B cell (primary cell): ENCODE measurements around the gene FRMPD4. TPM values are rescaled to one million over a fixed set of nuclear protein-coding genes. Genes with fewer than 3 reads are reported as not detected.

Experiments used
- ATAC-seq: fragments of 200-7000 bp; cut with Tn5 transposase; one replicate; pipeline ENCODE4 v1.10.0; 2021; ENCODE audit warnings: low read depth, mild to moderate bottlenecking, moderate number of reproducible peaks, moderate library complexity
- CTCF ChIA-PET: fragments of 350-600 bp; sonication (Branson Sonifier 250); formaldehyde crosslinking; loops from one replicate; lab custom pipeline; 2021; ENCODE audit warnings: antibody characterized with exemption, inconsistent platforms; lab: Charles Lee
- POLR2A ChIA-PET: fragments of 350-600 bp; sonication (Branson Sonifier 250); formaldehyde crosslinking; loops from one replicate; lab custom pipeline; 2021; ENCODE audit warnings: antibody characterized with exemption; lab: Charles Lee
- DNase-seq: peaks from one replicate; pipeline ENCODE4 v3.0.0; 2013
- H2AFZ ChIP-seq: 2 replicates; pipeline ENCODE4 v1.6.1; 2012; ENCODE audit warnings: mild to moderate bottlenecking, low read depth, low read length; ENCODE audit not compliant: insufficient read depth, poor library complexity, severe bottlenecking
- H3K27ac ChIP-seq, 2 donors: 1 replicate in 1 of 2; 2 replicates in 1 of 2; pipeline ENCODE4 v1.5.1; 2012 to 2013; ENCODE audit warnings: low read length in 2 of 2, mild to moderate bottlenecking in 2 of 2, moderate library complexity in 1 of 2
- H3K27me3 ChIP-seq, 4 experiments: fragments of 200-600 bp in 1 of 4; sonication (generic) in 1 of 4; replicated peaks in 1 of 4; 1 replicate in 2 of 4; 2 replicates in 2 of 4; pipeline versions ENCODE4 v1.6.1 to v1.7.0; 2013 to 2016; ENCODE audit warnings: low read length in 3 of 4, mild to moderate bottlenecking in 2 of 4, mixed read lengths in 1 of 4, moderate library complexity in 1 of 4; ENCODE audit not compliant: insufficient read depth in 4 of 4, control insufficient read depth in 3 of 4; ENCODE audit errors: control extremely low read depth in 1 of 4
- H3K36me3 ChIP-seq, 2 experiments: replicated peaks in 1 of 2; 1 replicate in 1 of 2; 2 replicates in 1 of 2; pipeline versions ENCODE4 v1.6.1 to v1.7.1; 2013; ENCODE audit warnings: low read length in 1 of 2; ENCODE audit not compliant: insufficient read depth in 2 of 2, control insufficient read depth in 1 of 2; ENCODE audit errors: control extremely low read depth in 1 of 2, extremely low read depth in 1 of 2
- H3K4me1 ChIP-seq, 2 donors: fragments of 200-600 bp in 1 of 2; sonication (generic) in 1 of 2; 1 replicate in 1 of 2; 2 replicates in 1 of 2; pipeline versions ENCODE4 v1.5.1 to v1.6.1; 2013 to 2017; ENCODE audit warnings: low read length in 2 of 2; ENCODE audit not compliant: control insufficient read depth in 2 of 2, insufficient read depth in 2 of 2
- H3K4me2 ChIP-seq: replicated peaks from 2 replicates; pipeline ENCODE3; 2012; ENCODE audit warnings: mild to moderate bottlenecking, low read depth, low read length; ENCODE audit not compliant: poor library complexity, severe bottlenecking
- H3K4me3 ChIP-seq, 5 experiments: fragments of 200-600 bp in 1 of 5; sonication (generic) in 1 of 5; 1 replicate in 3 of 5; 2 replicates in 2 of 5; pipeline versions ENCODE4 v1.5.1 to v1.7.0; 2011 to 2016; ENCODE audit warnings: low read length in 4 of 5, mild to moderate bottlenecking in 4 of 5, low read depth in 2 of 5, control low read depth in 1 of 5, moderate library complexity in 1 of 5; ENCODE audit not compliant: insufficient read depth in 1 of 5; ENCODE audit errors: control extremely low read depth in 1 of 5, extremely low read depth in 1 of 5
- H3K79me2 ChIP-seq: fragments of 200-600 bp; sonication (generic); one replicate; pipeline ENCODE4 v1.6.0; 2016; ENCODE audit warnings: low read length; ENCODE audit not compliant: control insufficient read depth, insufficient read depth
- H3K9ac ChIP-seq: fragments of 200-600 bp; sonication (generic); 2 replicates; pipeline ENCODE4 v1.6.1; 2017; ENCODE audit warnings: mild to moderate bottlenecking, low read length, moderate library complexity
- H3K9me3 ChIP-seq, 3 donors: one replicate each; pipeline versions ENCODE4 v1.6.1 to v1.7.1; 2013; ENCODE audit warnings: low read length in 2 of 3; ENCODE audit not compliant: control insufficient read depth in 2 of 3, insufficient read depth in 1 of 3; ENCODE audit errors: control extremely low read depth in 1 of 3
- H4K20me1 ChIP-seq: 2 replicates; pipeline ENCODE4 v1.6.0; 2012; ENCODE audit warnings: mild to moderate bottlenecking, low read length; ENCODE audit not compliant: insufficient read depth, control insufficient read depth, poor library complexity, severe bottlenecking
- H3K27ac Mint-ChIP-seq: one replicate; pipeline ENCODE4 v1.8.0; 2021; ENCODE audit warnings: mixed read lengths
- H3K27me3 Mint-ChIP-seq: one replicate; pipeline ENCODE4 v1.8.0; 2021; ENCODE audit warnings: mixed read lengths
- H3K4me1 Mint-ChIP-seq: one replicate; pipeline ENCODE4 v1.8.0; 2021; ENCODE audit warnings: mixed read lengths
- H3K4me3 Mint-ChIP-seq: one replicate; pipeline ENCODE4 v1.8.0; 2021; ENCODE audit warnings: mixed read lengths
- H3K9me3 Mint-ChIP-seq: one replicate; pipeline ENCODE4 v1.8.0; 2022; ENCODE audit warnings: mixed read lengths; ENCODE audit not compliant: insufficient read depth
- CTCF ChIP-seq: fragments of 200-600 bp; IDR thresholded peaks from one replicate; pipeline ENCODE4 v1.8.0; 2022; ENCODE audit warnings: antibody characterized with exemption, mild to moderate bottlenecking
- EZH2 ChIP-seq: IDR thresholded peaks from 2 replicates; pipeline ENCODE4 v1.6.1; 2012; ENCODE audit warnings: borderline replicate concordance, low read depth, mild to moderate bottlenecking, moderate library complexity, low read length; ENCODE audit not compliant: insufficient read depth, poor library complexity, severe bottlenecking
- WGBS: methylation state at CpG from one replicate; pipeline ENCODE4 v1.1.5; 2013; ENCODE audit warnings: missing lambda C conversion rate; ENCODE audit not compliant: insufficient coverage; 5-methylcytosine and 5-hydroxymethylcytosine counted together
- intact Hi-C: fragments of 100-400 bp; cut with micrococcal nuclease; formaldehyde crosslinking; loops from one replicate; pipeline ENCODE4 v1.10.0; 2022
- polyA plus RNA-seq: library from polyadenylated mRNA; depleted of rRNA; stranded (reverse); fragments of >200 nt; gene quantifications from 2 replicates; pipeline ENCODE4 v1.2.3, GENCODE V29; 2012
- total RNA-seq, 2 donors: library from RNA; stranded (reverse); fragments of 120-200 nt in 1 of 2; gene quantifications; 1 replicate in 1 of 2; 2 replicates in 1 of 2; pipeline versions ENCODE4 v1.2.3 to v1.2.4, GENCODE V29; 2013 to 2022

Gene FRMPD4
- total and polyA plus RNA-seq, 2 donors (not counting 1 experiment from before 2014, with no cell fraction given), result not detected

GRCh38 chrX:12137951-12138360, 317 bp upstream of the FRMPD4 start:
- Histone ChIP-seq H4K20me1 (no peaks in the 10 kb centered on the region), H3K36me3 (no peaks in the 10 kb centered on the region), H3K4me2 (no peak overlapping the region), H3K9me3 (no peaks in the 10 kb centered on the region), H2AFZ (no peak overlapping the region), H3K4me1 (no peaks in the 10 kb centered on the region), H3K27me3 (no peaks in the 10 kb centered on the region), H3K27ac (no peak overlapping the region), H3K9ac (no peak overlapping the region), H3K4me3 (no peak overlapping the region), H3K79me2 (no peaks in the 10 kb centered on the region)
- H3K4me1 Mint-ChIP-seq, result peaks cover 3% of the 10 kb centered on the region
- H3K27ac Mint-ChIP-seq, result no peak overlapping the region
- ChIA-PET POLR2A (no interaction called here), CTCF (no interaction called here)
- intact Hi-C loops, result no loop called here
- TF ChIP-seq CTCF (no peak), EZH2 (no peak)
- no peaks in the 10 kb centered on the region for H3K9me3 Mint-ChIP-seq
- H3K4me3 Mint-ChIP-seq, result no peak overlapping the region
- H3K27me3 Mint-ChIP-seq, result peaks cover 16% of the 10 kb centered on the region
- 5% methylated on average over 4 of the region's 24 CpGs for WGBS
- DNase-seq (no peak), ATAC-seq (no peak)

- no peaks in the 10 kb centered on the region for H3K79me2 ChIP-seq
- intact Hi-C loops, result no loop called here
- no peak overlapping the region for H2AFZ ChIP-seq
- no peak for ATAC-seq
- H3K4me2 ChIP-seq, result no peak overlapping the region
- H3K27me3 Mint-ChIP-seq, result peaks cover 16% of the 10 kb centered on the region
- no peak overlapping the region for H3K9ac ChIP-seq
- no peak for DNase-seq
- no peak overlapping the region for H3K27ac Mint-ChIP-seq
- ChIA-PET POLR2A (no interaction called here), CTCF (no interaction called here)
- no peak for TF ChIP-seq CTCF
- no peak for TF ChIP-seq EZH2
- H4K20me1 ChIP-seq, result no peaks in the 10 kb centered on the region
- no peaks in the 10 kb centered on the region for H3K27me3 ChIP-seq
- H3K4me1 Mint-ChIP-seq, result peaks cover 3% of the 10 kb centered on the region
- WGBS, result no CpG with 5 or more reads among the region's 4 CpGs
- H3K36me3 ChIP-seq, result no peaks in the 10 kb centered on the region
- no peak overlapping the region for H3K4me3 Mint-ChIP-seq
- H3K4me1 ChIP-seq, result no peaks in the 10 kb centered on the region
- H3K9me3 Mint-ChIP-seq, result no peaks in the 10 kb centered on the region
- no peak overlapping the region for H3K4me3 ChIP-seq
- no peaks in the 10 kb centered on the region for H3K9me3 ChIP-seq
- no peak overlapping the region for H3K27ac ChIP-seq
Observed at GRCh38 chrX:12139934-12140611, 1.8 kb downstream of the FRMPD4 start.
